HEK293T (cell line): ENCODE measurements around the gene ATP6V0E1.

Experiments
- CTCF ChIA-PET: fragments of 350-600 bp; formaldehyde crosslinking; extraction: SDS; loops from one replicate; lab custom pipeline; 2021; ENCODE audit warnings: antibody characterized with exemption, inconsistent platforms; lab: Yijun Ruan, JAX
- POLR2A ChIA-PET: fragments of 350-600 bp; formaldehyde crosslinking; extraction: SDS; loops from one replicate; lab custom pipeline; 2020; ENCODE audit warnings: antibody characterized with exemption, inconsistent platforms; lab: Yijun Ruan, JAX
- DNase-seq: peaks from one replicate; pipeline ENCODE4 v3.0.0; 2012; ENCODE audit warnings: mixed read lengths; ENCODE audit errors: extremely low spot score
- ARNT ChIP-seq: fragments of 450-650 bp; IDR thresholded peaks from 2 replicates; pipeline ENCODE4 v1.6.1; 2017; ENCODE audit warnings: mild to moderate bottlenecking
- BHLHE40 ChIP-seq: fragments of 450-650 bp; IDR thresholded peaks from 2 replicates; pipeline ENCODE4 v1.6.1; 2016; ENCODE audit warnings: mild to moderate bottlenecking, moderate library complexity, borderline replicate concordance
- CTBP1 ChIP-seq: fragments of 450-650 bp; IDR thresholded peaks from 2 replicates; pipeline ENCODE4 v1.6.1; 2016; ENCODE audit warnings: borderline replicate concordance
- ELF4 ChIP-seq: fragments of 450-650 bp; IDR thresholded peaks from 2 replicates; pipeline ENCODE4 v1.6.1; 2017; ENCODE audit warnings: antibody characterized with exemption
- FOXA1 ChIP-seq: fragments of 450-650 bp; IDR thresholded peaks from 2 replicates; pipeline ENCODE4 v1.6.1; 2016; ENCODE audit warnings: mild to moderate bottlenecking
- FOXK2 ChIP-seq: fragments of 450-650 bp; IDR thresholded peaks from 2 replicates; pipeline ENCODE4 v1.6.1; 2016; ENCODE audit warnings: mild to moderate bottlenecking
- FOXM1 ChIP-seq: fragments of 450-650 bp; IDR thresholded peaks from 2 replicates; pipeline ENCODE4 v1.6.1; 2017; ENCODE audit warnings: mild to moderate bottlenecking, borderline replicate concordance
- HDGF ChIP-seq: fragments of 450-650 bp; IDR thresholded peaks from 2 replicates; pipeline ENCODE4 v1.6.1; 2017; ENCODE audit warnings: antibody characterized with exemption, borderline replicate concordance
- L3MBTL2 ChIP-seq: fragments of 450-650 bp; conservative IDR thresholded peaks from 2 replicates; pipeline ENCODE4 v1.6.1; 2016; ENCODE audit warnings: mild to moderate bottlenecking
- LEF1 ChIP-seq: fragments of 450-650 bp; IDR thresholded peaks from 2 replicates; pipeline ENCODE4 v1.6.1; 2017; ENCODE audit warnings: mild to moderate bottlenecking, borderline replicate concordance
- NFRKB ChIP-seq: fragments of 450-650 bp; IDR thresholded peaks from 2 replicates; pipeline ENCODE4 v1.6.1; 2016; ENCODE audit warnings: mild to moderate bottlenecking, moderate library complexity
- SP1 ChIP-seq: fragments of 450-650 bp; IDR thresholded peaks from 2 replicates; pipeline ENCODE4 v1.6.1; 2017
- SUZ12 ChIP-seq: fragments of 450-650 bp; IDR thresholded peaks from 2 replicates; pipeline ENCODE4 v1.6.1; 2016; ENCODE audit warnings: mild to moderate bottlenecking
- TARDBP ChIP-seq: fragments of 450-650 bp; IDR thresholded peaks from 2 replicates; pipeline ENCODE4 v1.6.1; 2016
- ZNF384 ChIP-seq: fragments of 450-650 bp; IDR thresholded peaks from 2 replicates; pipeline ENCODE4 v1.6.1; 2016
- TF ChIP-seq, protein P1 (sequence below): fragments of 450-650 bp; IDR thresholded peaks from 2 replicates; pipeline ENCODE4 v1.6.1; 2016

ATP6V0E1 gene

DNA sequence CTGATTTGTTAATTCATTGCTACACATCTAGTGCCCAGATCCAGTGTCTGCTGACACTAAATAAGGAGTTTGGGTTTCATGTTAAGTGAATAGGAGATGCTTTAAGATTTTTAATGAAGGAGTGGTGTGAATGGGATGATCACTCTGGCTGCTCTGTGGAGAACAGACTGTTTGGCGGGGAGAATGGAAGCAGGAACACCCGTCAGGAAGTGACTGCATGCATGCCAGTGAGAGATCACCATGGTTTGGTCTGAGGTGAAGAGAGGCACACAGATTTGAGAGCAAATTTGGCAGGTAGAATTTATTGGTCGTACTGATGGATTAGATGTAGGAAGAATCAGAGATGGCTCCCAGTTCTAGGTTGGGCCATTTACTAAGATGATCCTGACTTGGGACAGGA lies 19.8 kb downstream of the ATP6V0E1 start:
- POLR2A ChIA-PET, result interaction anchor here (1.0 kb wide), 1 partner anchor 19 kb away, joined by 3 read pairs; no protein-coding TSS in a partner anchor
- CTCF ChIA-PET, result interaction anchor here (0.6 kb wide), 1 partner anchor 85 kb away, joined by 5 read pairs; no protein-coding TSS in a partner anchor
- TF ChIP-seq LEF1 (no peak), ELF4 (no peak), SP1 (no peak), ZNF384 (no peak), TARDBP (no peak), NFRKB (no peak), FOXM1 (no peak), FOXA1 (no peak), FOXK2 (no peak), BHLHE40 (no peak), L3MBTL2 (no peak)
- TF ChIP-seq, protein P1, sequence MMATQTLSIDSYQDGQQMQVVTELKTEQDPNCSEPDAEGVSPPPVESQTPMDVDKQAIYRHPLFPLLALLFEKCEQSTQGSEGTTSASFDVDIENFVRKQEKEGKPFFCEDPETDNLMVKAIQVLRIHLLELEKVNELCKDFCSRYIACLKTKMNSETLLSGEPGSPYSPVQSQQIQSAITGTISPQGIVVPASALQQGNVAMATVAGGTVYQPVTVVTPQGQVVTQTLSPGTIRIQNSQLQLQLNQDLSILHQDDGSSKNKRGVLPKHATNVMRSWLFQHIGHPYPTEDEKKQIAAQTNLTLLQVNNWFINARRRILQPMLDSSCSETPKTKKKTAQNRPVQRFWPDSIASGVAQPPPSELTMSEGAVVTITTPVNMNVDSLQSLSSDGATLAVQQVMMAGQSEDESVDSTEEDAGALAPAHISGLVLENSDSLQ, result no peak
- no peak for DNase-seq

DNA sequence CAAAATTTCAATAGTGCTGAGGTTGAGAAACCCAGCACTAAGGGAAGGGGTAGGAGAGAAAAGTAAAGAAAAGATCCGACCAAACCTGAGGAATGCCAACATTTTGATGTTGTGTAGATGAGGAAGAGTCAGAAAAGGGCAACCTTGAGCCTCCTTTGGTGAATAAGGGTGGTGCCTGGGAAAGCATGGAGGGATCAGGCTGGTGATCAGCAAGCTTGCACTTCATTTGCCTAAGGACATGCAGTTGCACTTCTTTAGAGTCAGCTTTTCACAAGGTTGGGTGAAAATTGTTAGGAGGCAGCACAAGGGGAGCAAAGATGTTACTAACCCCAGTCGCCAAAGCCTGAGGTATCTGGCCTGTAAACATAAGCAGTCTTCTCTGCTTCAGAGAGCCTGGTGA lies 20.4 kb downstream of the ATP6V0E1 start:
- TF ChIP-seq SP1 (no peak), ZNF384 (no peak), FOXA1 (no peak), SUZ12 (no peak), FOXM1 (no peak), NFRKB (no peak), L3MBTL2 (no peak), ARNT (no peak), TARDBP (no peak), FOXK2 (no peak), BHLHE40 (no peak), CTBP1 (no peak), LEF1 (no peak), HDGF (no peak), ELF4 (no peak)
- DNase-seq, result no peak
- ChIA-PET POLR2A (interaction anchor here (1.1 kb wide), 1 partner anchor 20 kb away, joined by 3 read pairs; the partner anchor contains the start of gene ATP6V0E1), CTCF (no interaction called here)

DNA sequence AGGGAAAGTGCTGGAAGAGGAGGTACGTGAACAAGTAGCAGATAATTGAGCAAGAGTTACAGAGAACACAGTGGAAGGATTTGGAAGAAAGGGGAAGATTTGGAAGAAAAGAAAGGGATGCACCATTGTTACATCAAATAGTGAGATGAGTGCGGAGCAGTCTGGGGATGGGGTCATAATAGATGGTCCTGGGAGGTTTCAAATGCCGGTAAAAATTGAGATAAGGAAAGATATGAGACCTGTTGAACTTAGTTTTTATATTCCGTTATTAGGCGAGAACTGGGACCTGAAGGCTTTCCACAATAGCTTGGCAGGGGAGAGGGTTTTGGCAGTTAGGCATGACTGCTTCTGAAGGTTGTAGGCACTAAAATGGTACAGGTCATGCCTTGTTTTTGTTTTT lies 20.9 kb downstream of the ATP6V0E1 start:
- TF ChIP-seq FOXA1 (no peak), NFRKB (no peak), HDGF (no peak)
- no peak for DNase-seq
- ChIA-PET CTCF (no interaction called here), POLR2A (interaction anchor here (1.1 kb wide), 1 partner anchor 21 kb away, joined by 3 read pairs; the partner anchor contains the start of gene ATP6V0E1)

DNA sequence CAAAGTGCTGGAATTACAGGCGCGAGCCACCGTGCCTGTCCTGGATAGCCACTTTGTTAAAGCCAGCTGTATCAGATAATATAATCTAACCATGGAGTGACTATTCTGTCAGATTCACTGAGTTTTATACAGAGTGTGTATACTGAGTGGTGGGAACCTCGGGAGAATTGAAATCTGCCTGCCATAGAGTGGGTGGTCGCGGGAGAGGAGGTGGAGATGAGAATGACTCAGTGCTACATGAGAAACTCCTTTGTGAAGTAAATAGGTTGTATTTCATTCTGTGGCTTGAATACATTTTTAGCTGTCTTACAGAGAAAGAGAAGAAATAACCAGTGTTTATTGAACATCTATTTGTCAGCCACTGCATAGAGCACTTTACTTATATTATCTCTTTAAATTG lies 26.4 kb downstream of the ATP6V0E1 start:
- no peak for DNase-seq
- no peak for TF ChIP-seq ARNT
- no peak for TF ChIP-seq ZNF384
- no peak for TF ChIP-seq TARDBP
- no peak for TF ChIP-seq CTBP1
- TF ChIP-seq SP1, result no peak
- no peak for TF ChIP-seq L3MBTL2
- TF ChIP-seq NFRKB, result no peak
- no peak for TF ChIP-seq FOXM1
- TF ChIP-seq, protein P1, result no peak
- TF ChIP-seq HDGF, result no peak
- TF ChIP-seq SUZ12, result no peak
- no peak for TF ChIP-seq FOXA1
- TF ChIP-seq FOXK2, result no peak
- no peak for TF ChIP-seq LEF1
- TF ChIP-seq ELF4, result no peak
- no peak for TF ChIP-seq BHLHE40
- CTCF ChIA-PET, result interaction anchor here (1.2 to 1.3 kb wide), 2 partner anchors 16 kb away, joined by 4 read pairs; no protein-coding TSS in a partner anchor
- POLR2A ChIA-PET, result interaction anchor here (0.8 kb wide), 1 partner anchor 26 kb away, joined by 6 read pairs; the partner anchor contains the start of gene ATP6V0E1

DNA sequence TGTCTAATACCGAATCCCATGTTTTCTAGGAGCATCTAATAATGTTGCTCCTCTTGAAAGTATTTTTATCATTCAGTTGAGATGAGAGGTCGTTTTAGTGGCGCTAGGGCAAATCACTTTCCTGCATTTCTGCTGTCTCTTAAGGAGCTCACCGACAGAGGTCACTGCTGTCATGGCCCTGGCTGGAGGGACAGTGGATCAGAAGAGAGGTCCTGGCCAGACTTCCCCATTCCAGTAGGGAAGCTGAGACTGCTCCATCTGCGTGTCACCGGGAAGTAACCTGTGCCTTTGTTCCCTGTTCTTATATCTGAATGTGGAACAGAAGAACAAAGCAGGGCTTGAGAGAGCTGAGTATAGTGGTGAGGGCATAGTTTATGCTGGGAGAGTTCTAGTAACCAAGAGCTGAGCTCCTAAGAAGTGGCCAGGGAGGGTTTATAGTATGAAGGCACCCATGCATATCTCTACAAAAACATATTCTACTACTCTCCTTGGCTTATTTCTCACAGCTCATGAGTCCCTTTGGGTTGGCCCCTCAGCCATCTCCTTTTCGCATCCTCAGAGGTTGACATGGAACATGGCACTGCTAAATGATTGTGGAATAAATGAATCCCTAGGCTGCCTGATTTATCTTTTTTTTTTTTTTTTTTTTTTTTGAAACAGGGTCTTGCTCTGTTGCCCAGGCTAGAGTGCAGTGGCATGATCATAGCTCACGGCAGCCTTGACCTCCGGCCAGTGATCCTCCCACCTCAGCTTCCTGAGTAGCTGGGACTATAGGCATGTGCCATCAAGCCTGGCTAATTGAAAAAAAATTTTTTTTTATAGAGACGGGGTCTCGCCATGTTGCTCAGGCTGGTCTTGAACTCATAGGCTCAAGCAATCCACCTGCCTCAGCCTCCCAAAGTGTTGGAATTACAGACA lies 27.2 kb downstream of the ATP6V0E1 start:
- ChIA-PET POLR2A (interaction anchor here (0.8 kb wide), 1 partner anchor 27 kb away, joined by 6 read pairs; the partner anchor contains the start of gene ATP6V0E1), CTCF (interaction anchor here (0.7 to 1.3 kb wide), 3 partner anchors 9 to 17 kb away, joined by 4 read pairs; no protein-coding TSS in a partner anchor)
- peak; percentile 35 for DNase-seq
- TF ChIP-seq FOXA1 (no peak), FOXM1 (no peak), L3MBTL2 (no peak), FOXK2 (no peak), SUZ12 (no peak), TARDBP (no peak), LEF1 (no peak), ZNF384 (no peak), ELF4 (no peak), NFRKB (no peak), SP1 (no peak), HDGF (no peak), ARNT (no peak), BHLHE40 (no peak), CTBP1 (no peak)
- TF ChIP-seq, protein P1, result no peak
